OCI-LY1 (cell line): ENCODE measurements around the gene ERAP2.

Experiments
- EZH2 ChIP-seq: fragments of 200-600 bp; sonication (generic), shearing (Covaris generic); IDR thresholded peaks from 2 replicates; pipeline ENCODE4 v1.8.0; 2017; ENCODE audit warnings: borderline replicate concordance, mixed run types, mild to moderate bottlenecking, antibody characterized with exemption, low read length, moderate library complexity, mixed read lengths
- TF ChIP-seq, protein P1 (sequence below): fragments of 200-600 bp; sonication (generic), shearing (Covaris generic); IDR thresholded peaks from 2 replicates; pipeline ENCODE4 v1.5.1; 2017; ENCODE audit warnings: mild to moderate bottlenecking, antibody characterized with exemption, low read length, moderate library complexity, mixed read lengths

DNA sequence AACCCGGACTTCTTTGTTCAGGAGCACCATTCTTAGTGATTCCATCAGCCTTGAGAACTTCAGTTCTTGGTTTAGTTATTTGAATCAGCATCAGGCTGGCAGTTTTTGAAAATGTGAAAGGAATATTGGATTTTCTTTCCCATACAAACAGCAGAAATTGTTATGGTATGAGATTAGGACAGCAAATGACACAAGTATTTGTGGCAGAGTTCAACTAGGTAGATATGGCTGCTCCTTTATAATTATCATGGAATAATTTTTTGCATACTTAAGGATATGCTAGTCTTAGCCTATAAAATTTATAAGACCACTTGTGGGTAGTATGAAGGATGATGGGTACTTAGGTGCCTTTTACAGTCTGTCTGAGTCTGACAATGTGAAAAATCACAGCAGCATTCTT, 25.5 kb downstream of the ERAP2 start:
- TF ChIP-seq EZH2, result no peak
- TF ChIP-seq, protein P1, sequence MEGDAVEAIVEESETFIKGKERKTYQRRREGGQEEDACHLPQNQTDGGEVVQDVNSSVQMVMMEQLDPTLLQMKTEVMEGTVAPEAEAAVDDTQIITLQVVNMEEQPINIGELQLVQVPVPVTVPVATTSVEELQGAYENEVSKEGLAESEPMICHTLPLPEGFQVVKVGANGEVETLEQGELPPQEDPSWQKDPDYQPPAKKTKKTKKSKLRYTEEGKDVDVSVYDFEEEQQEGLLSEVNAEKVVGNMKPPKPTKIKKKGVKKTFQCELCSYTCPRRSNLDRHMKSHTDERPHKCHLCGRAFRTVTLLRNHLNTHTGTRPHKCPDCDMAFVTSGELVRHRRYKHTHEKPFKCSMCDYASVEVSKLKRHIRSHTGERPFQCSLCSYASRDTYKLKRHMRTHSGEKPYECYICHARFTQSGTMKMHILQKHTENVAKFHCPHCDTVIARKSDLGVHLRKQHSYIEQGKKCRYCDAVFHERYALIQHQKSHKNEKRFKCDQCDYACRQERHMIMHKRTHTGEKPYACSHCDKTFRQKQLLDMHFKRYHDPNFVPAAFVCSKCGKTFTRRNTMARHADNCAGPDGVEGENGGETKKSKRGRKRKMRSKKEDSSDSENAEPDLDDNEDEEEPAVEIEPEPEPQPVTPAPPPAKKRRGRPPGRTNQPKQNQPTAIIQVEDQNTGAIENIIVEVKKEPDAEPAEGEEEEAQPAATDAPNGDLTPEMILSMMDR, result no peak
